Measurements from ENCODE around the gene TMEM223.

TMEM223 gene

DNA sequence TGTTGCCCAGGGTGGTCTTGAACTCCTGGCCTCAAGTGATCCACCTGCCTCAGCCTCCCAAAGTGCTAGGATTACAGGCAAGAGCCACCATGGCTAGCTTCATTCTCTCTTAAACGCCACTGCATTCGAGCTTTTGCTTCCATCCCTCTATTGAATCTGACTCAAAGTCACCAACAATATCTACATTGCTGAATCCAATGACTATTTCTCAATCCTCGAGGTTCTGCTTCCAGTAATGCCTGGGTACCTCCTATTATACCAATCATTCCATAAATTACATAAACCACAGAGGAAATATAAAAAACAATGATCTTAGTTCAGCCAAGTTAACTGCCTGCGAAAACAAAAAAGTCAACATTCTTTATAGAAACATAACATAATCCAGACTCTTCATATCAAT, 25.3 kb upstream of the TMEM223 start:
- Histone ChIP-seq H3K27me3 (ENCODE audit: insufficient read depth, poor library complexity, severe bottlenecking) (no peaks in the 10 kb centered on the region), H3K4me3 (ENCODE audit: severe bottlenecking) (no peak overlapping the region), H3K27ac (ENCODE audit: poor library complexity, severe bottlenecking) (no peak overlapping the region), H3K9me3 (ENCODE audit: severe bottlenecking) (no peaks in the 10 kb centered on the region), H3K36me3 (ENCODE audit: low read depth) (peaks cover 45% of the 10 kb centered on the region), H3K4me1 (ENCODE audit: insufficient read depth, poor library complexity, severe bottlenecking) (no peaks in the 10 kb centered on the region)
- TF ChIP-seq, protein P1, sequence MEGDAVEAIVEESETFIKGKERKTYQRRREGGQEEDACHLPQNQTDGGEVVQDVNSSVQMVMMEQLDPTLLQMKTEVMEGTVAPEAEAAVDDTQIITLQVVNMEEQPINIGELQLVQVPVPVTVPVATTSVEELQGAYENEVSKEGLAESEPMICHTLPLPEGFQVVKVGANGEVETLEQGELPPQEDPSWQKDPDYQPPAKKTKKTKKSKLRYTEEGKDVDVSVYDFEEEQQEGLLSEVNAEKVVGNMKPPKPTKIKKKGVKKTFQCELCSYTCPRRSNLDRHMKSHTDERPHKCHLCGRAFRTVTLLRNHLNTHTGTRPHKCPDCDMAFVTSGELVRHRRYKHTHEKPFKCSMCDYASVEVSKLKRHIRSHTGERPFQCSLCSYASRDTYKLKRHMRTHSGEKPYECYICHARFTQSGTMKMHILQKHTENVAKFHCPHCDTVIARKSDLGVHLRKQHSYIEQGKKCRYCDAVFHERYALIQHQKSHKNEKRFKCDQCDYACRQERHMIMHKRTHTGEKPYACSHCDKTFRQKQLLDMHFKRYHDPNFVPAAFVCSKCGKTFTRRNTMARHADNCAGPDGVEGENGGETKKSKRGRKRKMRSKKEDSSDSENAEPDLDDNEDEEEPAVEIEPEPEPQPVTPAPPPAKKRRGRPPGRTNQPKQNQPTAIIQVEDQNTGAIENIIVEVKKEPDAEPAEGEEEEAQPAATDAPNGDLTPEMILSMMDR (IDR thresholded peaks at IDR 0.05; ENCODE audit: poor library complexity, severe bottlenecking), result no peak
- no peak for DNase-seq (ENCODE audit: low spot score)
- no peak for ATAC-seq (ENCODE audit: low read depth)

DNA sequence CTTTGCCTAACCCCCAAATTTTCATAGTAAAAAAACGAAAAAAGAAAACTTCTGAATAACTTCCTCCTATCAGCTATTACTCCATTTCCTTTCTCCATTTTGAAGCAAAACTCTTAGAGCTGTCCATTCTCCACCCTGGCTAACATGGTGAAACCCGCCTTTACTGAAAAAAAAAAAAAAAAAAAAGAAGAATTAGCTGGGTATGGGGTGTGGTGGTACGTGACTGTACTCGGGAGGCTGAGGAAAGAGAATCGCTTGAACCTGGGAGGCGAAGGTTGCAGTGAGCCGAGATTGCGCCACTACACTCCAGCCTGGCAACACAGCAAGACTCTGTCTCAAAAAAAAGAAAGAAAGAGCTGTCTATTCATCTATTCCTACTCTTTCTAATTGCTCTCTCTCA, 24.8 kb upstream of the TMEM223 start:
- Histone ChIP-seq H3K4me3 (ENCODE audit: severe bottlenecking) (no peak overlapping the region), H3K36me3 (ENCODE audit: low read depth) (peaks cover 40% of the 10 kb centered on the region), H3K4me1 (ENCODE audit: insufficient read depth, poor library complexity, severe bottlenecking) (no peaks in the 10 kb centered on the region), H3K9me3 (ENCODE audit: severe bottlenecking) (no peaks in the 10 kb centered on the region), H3K27ac (ENCODE audit: poor library complexity, severe bottlenecking) (no peak overlapping the region), H3K27me3 (ENCODE audit: insufficient read depth, poor library complexity, severe bottlenecking) (no peaks in the 10 kb centered on the region)
- TF ChIP-seq, protein P1 (IDR thresholded peaks at IDR 0.05; ENCODE audit: poor library complexity, severe bottlenecking), result no peak
- no peak for DNase-seq (ENCODE audit: low spot score)
- ATAC-seq (ENCODE audit: low read depth), result no peak

DNA sequence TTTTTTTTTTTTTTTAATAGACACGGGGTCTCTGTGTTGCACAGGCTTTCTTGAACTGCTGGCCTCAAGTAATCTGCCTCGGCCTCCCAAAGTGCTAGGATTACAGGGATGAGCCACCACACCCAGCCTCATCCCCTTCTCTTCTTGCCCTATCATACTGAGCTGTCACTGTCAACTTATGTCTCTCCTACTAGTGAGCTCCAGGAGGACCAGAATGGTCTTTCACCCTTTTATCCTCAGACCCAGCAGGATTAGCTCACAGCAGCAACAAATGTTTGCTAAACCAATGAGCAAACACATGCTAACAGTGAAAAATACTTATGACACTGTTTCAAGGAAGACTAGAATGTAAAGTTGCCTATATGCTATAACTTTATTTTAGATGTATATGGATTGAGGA, 19.9 kb upstream of the TMEM223 start:
- Histone ChIP-seq H3K9me3 (ENCODE audit: severe bottlenecking) (no peaks in the 10 kb centered on the region), H3K4me3 (ENCODE audit: severe bottlenecking) (no peak overlapping the region), H3K36me3 (ENCODE audit: low read depth) (peaks cover 7% of the 10 kb centered on the region), H3K27ac (ENCODE audit: poor library complexity, severe bottlenecking) (no peak overlapping the region), H3K4me1 (ENCODE audit: insufficient read depth, poor library complexity, severe bottlenecking) (no peaks in the 10 kb centered on the region), H3K27me3 (ENCODE audit: insufficient read depth, poor library complexity, severe bottlenecking) (no peaks in the 10 kb centered on the region)
- no peak for ATAC-seq (ENCODE audit: low read depth)
- TF ChIP-seq, protein P1 (IDR thresholded peaks at IDR 0.05; ENCODE audit: poor library complexity, severe bottlenecking), result no peak
- no peak for DNase-seq (ENCODE audit: low spot score)

DNA sequence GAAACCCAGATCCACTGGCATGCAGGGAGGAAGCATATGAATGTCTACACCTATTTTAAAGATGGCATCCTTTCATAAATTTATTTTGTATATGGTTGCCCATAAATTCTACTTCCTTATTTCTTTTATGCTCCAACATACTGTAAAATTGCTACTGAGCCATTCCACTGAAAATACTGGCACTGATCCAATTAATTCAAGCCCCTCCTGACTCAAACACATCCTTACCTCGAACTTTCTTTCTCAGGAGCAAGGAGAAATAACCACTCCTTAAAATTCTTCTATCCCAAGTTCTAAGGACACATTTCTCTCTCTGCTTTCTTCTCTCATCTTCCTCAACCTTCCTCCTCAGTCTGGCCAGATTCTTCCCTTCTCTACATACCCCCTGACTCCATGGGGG, 18.9 kb upstream of the TMEM223 start:
- TF ChIP-seq, protein P1 (IDR thresholded peaks at IDR 0.05; ENCODE audit: poor library complexity, severe bottlenecking), result no peak
- Histone ChIP-seq H3K4me3 (ENCODE audit: severe bottlenecking) (no peak overlapping the region), H3K4me1 (ENCODE audit: insufficient read depth, poor library complexity, severe bottlenecking) (no peaks in the 10 kb centered on the region), H3K36me3 (ENCODE audit: low read depth) (peaks cover 1% of the 10 kb centered on the region), H3K27me3 (ENCODE audit: insufficient read depth, poor library complexity, severe bottlenecking) (no peaks in the 10 kb centered on the region), H3K27ac (ENCODE audit: poor library complexity, severe bottlenecking) (no peak overlapping the region), H3K9me3 (ENCODE audit: severe bottlenecking) (no peaks in the 10 kb centered on the region)
- ATAC-seq (ENCODE audit: low read depth) (no peak), DNase-seq (ENCODE audit: low spot score) (no peak)

DNA sequence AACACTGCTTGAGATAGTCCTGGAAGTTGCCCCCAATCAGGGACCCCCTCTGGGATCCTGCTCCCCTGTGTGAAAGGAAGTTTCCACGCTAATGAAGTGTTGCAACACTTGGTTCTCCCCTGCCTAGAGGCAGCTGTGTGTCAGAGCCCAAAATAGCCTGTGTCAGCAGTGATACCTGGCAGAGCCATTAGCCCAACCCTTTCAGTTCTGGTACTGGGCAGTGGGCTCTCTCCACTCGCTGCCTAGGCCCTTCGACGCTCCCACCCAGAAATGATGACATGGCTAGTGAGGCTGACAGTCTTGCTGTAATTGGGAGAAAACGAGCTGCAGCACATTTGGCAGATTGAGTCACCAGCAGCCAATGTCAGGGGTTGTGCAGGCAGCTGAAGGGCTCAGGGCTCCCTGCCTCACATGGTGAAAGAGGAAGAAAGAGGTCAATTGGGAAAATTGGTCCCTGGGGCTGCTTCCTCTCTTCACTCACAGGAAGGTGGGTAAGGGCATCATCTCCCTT, 14.9 kb upstream of the TMEM223 start:
- Histone ChIP-seq H3K4me3 (ENCODE audit: severe bottlenecking) (no peak overlapping the region), H3K9me3 (ENCODE audit: severe bottlenecking) (no peaks in the 10 kb centered on the region), H3K27me3 (ENCODE audit: insufficient read depth, poor library complexity, severe bottlenecking) (no peaks in the 10 kb centered on the region), H3K4me1 (ENCODE audit: insufficient read depth, poor library complexity, severe bottlenecking) (peaks cover 4% of the 10 kb centered on the region), H3K27ac (ENCODE audit: poor library complexity, severe bottlenecking) (peak overlapping the region; percentile 46), H3K36me3 (ENCODE audit: low read depth) (peaks cover 24% of the 10 kb centered on the region)
- ATAC-seq (ENCODE audit: low read depth) (peak; percentile 23; the same call in 1 of the 3 replicates), DNase-seq (ENCODE audit: low spot score) (no peak)
- TF ChIP-seq, protein P1 (IDR thresholded peaks at IDR 0.05; ENCODE audit: poor library complexity, severe bottlenecking), result no peak
